Measurements from ENCODE around the gene HS6ST2.

The HS6ST2 gene

DNA sequence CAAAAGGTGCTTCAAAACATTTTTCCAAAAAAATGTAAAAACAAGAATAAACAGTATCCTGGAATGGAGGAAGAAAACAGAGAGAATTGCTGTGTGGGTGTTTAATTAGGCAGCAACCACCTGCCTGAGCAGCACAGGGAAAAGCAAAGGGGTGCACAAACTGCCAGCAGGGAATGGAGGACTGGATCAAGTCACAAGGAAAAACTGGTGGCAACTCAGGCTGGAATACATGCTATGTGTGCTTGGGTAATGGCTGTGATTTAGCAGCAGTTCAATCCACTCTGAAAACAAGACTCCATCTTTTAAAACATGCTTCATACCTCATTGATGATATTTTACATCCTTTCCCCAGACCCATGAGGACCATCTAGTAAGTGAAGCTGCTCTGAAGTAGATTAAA lies 179.5 kb downstream of the HS6ST2 start:
- DNase-seq: no peak

DNA sequence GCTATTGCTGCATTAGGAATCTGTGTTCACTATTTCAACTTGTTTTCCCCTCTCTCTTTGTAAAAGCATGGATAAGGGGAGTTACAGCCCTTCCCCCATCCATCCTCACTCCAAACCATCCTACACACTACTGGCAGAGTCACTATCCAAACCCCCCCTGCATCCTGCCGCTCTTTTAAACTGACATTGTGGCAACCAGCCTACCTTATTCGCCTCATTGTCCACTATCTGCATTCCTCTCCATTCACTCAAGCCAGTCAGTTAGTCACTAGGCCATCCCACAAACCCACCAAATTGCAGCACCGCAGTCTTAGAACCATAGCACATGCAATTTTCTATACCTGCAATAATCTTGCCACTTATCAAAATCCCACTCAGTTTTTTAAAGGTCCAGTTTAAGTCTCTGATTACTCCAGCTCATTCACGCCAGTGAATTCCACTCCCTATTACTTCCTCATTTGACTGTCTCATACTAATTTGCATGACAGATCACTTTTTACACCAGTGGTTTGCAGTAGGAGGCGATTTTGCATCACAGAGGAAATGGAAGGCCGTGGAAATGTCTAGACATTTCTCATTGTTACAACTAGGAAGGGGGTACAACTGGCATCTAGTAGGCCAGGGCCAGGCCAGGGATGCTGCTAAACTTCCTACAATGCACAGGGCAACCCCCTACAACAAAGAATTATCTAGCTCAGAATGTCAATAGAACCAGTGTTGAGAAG lies 181.8 kb downstream of the HS6ST2 start:
- no peak for DNase-seq

DNA sequence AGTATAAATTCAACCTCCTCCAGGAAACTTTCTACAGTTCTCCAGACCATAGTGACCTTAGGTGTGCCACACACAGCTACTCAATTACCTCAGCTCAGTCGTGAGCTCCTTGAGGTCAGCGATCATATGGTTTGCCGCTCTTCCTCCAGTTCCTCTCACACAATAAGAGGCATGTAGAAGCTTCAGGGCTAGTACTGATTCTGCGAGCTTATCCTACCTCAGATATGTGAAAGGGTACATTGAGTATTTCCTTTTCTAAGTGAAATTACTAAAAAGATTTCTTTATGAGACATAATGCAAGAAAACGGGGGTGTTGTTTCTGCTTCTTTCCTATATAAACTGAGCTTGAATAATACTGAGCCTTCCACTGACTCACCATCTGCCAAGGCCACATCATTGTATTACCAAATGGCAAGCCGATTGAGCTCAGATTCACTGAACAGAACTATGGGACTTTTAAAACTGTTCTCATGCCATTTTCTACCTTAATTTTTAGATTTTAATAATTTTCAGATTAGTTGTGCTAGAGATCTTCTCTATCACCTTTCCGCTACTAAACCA lies 183.1 kb downstream of the HS6ST2 start:
- DNase-seq: no peak

DNA sequence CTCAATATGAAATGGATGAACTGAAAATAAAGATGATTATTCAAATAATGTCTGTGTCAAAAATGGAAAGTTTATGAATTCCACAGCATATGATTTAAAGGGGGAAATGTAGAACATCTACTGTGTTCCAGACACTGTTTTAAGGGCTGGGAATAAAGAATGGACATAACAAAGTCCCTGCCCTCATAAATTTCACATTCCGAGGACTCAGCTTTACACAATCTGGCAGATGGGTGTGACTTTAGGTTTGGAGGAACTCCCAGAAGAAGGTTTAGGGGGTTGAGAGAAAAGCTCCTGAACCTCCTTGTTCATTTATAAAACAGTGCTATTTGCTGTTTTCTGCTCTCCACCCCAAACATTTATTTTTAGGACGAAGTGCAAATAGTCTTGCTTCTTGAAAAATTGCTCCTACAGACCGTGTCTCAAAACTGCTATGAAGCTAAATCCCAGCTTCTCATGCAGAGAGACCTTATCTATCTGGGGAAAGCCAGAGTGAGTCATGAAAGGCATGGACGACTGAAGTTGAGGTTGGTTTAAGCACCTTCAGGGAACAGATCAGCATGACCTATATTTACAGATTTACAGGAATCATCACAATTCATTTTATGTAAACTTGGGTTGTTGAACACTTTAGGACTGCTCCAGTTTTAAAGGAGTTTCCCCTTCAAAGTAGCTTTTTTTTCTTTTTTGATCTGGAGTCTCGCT lies 184.3 kb downstream of the HS6ST2 start:
- DNase-seq: no peak

DNA sequence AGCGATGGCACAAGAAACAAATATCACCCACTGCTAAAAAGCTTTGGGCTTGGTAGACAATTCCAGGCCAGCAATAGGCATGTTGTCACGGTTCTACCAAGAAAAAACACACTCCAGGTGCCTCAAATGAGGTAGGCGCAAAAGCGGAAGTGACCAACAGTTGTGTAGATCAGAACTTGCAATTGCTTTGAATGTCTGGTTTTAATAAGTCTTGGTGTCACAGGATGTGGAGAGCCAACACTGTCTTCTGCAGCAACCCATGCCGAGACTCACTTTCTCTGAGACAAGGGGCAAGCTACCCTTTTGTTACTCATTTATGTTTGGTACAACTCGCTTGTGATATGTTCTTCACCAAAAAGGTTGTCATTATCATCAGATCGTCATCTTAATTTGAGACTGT lies 188.8 kb downstream of the HS6ST2 start:
- DNase-seq: no peak

DNA sequence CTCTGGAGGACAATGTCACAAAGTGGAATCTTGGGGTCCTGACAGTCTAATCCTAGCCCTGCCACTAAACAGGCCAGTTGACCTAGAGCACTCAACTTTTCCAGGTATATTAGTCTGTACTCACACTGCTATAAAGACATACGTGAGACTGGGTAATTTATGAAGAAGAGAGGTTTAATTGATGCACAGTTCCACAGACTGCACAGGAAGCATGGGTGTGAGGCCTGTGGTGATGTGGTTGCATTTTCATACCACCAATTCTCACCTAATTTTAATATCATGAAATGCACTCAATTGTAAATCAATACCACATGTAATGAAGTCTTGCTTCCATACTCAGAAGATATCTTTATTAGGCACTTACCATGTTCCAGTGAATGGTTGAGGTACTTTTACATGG lies 192.0 kb downstream of the HS6ST2 start:
- no peak for DNase-seq

DNA sequence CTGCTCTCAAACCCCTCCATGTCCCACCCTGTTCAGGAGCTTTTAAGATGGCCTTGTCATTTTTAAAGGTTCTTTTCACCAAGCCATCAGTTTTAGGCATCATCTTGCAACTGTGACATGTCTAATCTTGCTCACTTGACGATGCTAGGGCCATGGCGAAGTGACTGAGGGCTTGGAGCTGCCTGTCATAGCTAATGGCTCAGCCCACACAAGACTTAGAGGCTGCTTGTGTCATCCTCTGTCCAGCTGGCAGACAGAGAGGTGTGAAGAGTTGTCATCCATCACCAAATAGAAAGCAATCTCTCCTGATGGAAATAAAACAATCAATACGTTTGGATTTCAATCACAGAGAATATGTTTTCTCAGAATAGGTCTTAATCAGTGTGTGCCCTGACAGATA lies 194.9 kb downstream of the HS6ST2 start:
- no peak for DNase-seq

DNA sequence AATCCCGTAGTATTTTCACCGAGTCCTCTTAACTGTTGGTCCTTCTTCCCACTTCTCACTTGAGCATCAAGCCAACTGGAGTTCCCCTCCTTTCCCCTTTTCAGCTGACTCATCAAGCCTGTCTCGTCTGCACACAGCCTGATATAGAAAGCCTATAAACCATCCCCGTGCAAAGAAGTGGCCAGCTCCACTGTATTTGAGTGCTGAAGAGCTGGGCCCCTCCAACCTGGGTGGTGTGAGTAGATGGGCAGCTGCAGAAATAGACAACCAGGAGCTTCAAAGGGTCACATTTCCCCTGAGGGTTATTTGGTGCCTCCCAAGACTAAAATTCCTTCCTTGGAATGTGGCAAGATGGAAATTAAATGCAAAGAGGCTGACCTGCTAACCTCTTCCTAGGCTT lies 199.7 kb downstream of the HS6ST2 start:
- no peak for DNase-seq

DNA sequence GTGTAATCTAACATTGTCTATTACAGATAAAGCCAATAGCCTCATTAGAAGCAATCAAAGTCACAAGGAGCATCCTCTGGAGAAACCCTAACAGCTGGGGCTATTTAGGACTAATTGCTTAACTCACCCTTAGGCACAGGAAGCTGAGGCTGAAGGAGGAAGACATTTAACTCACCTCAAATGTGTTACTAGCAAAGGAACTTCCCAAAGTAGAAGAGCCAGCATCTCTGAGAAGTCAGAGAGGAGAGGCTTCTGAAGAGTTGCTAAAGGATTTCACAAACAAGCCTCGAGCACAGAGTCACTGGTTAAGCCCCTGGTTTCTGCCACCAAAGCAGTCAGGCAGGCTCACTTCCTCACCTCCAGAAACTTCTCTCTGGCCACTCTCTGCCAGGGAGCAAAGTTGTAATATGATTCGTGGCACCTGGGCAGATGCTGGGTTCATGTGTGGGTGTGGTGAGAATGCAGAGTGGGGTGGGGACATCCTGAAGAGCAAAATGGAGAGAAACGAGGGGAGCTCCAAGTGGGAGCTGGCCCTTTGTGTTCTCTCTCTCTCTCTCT lies 201.3 kb downstream of the HS6ST2 start:
- DNase-seq: no peak

DNA sequence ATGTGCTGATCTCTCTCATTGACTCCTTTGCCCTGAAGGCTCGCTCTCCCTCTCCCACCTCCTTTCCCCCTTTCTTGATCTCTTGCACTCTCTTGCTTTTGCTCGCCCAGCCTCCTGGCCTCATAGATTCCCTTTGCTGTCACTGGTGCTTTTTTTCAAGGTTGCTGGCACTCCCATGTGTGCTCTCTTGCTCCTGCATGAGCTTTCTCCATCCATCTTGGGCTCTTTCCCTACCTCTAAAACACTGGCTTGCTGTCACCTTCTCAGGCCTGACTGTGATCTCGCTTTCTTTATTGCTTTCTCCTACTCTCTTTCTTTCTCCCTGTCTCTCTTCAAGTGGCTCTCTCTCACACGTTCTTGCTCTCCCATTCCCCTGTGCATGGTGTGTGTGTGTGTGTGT lies 202.0 kb downstream of the HS6ST2 start:
- no peak for DNase-seq

DNA sequence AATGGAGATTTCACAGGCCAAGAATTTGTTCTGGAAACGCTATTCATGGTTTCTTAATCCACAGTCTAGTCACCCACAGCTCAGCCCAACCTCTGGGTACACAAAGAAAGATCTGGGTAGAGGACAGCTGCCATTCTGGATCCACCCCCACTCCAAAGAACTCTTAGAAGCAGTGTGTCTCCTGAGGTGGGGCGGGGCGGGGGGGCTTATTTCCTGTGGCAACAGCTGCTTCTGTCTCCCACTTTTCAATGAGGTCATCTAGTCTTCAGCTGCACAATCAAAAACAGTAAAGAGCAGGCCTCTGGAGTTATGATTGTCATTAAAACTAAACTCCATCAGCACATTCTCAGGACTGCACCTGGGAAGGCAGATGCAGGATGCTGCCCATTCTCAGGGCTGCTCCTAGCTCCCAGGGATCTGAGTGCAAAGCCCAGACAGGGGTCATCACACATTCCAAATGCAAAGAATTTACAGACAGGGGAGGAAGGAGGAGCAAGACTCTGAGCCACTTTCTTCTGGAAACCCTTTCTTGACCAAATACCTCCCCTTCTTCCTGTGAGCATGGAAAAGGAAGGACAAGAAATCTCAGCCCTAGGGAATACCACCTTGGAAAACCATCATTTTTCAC lies 207.3 kb downstream of the HS6ST2 start:
- DNase-seq: no peak

DNA sequence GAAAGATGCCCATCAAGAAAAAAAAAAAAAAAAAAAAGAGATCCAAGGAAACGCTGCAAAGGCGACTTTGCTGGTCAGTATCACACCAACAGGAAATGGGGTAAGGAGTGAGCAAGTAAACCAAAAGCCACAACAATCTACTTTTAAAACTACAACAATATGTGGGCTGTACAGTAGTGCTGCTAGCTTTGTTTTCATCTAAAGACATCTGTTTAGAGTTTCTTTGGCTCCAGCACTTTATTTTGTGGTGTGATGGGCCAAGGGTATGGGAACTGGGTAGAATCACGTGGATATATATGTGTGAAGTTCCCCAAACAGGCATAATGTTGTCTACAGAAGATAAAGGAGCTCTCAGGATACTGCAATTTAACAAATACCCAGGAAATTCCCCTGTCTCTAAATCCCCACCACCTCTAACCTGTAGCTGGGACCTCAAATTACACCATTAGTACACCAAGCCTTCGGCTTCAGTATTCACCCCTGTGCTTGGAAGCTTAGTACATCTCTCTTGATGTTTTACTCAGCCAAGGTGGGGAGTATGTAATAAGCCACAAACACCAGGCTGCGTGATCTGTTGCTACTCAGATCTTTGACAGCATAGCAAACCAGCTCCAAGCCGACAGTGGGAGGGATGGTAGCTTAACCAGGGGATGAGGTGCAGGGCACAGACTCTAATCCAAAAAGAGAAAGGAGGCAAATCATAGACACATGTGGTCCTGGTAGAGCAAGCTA lies 207.9 kb downstream of the HS6ST2 start:
- DNase-seq: no peak

DNA sequence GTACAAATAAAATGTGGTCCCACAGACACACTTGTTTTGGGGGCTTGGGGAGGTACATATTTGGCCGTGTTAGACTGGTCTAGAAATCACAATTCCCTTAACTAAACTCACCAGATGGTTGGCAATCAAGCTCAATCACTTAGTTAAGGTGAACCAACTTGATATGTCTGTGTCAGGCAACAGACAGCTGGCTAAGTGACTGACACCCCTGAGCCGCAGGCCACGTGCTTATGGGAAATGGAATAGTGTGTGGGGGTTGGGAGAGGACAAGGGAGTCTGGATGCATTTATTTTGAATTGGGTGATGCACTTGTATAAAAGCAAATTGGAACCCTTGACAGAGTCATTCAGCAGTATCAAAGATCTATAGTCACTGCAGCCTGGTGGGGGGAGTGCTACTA lies 209.0 kb downstream of the HS6ST2 start:
- no peak for DNase-seq

DNA sequence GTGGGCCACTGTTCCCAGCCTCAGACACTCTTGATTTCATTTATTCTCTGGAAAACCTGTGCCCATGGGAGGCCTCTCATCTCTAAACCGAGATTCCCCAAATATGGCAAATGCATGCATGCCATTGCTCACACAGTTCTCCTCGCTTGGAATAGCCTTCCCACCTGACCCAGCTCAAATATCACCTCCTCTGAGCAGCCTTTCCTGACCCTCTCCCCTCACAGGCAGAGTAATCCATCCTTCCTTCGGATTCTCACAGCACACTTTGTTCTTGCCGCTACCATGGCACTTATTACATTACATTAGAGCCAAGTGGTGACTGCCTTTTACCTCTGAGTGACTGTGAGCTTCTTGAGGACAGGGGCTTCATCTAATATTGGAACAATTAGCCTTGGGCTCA lies 209.5 kb downstream of the HS6ST2 start:
- DNase-seq: no peak

DNA sequence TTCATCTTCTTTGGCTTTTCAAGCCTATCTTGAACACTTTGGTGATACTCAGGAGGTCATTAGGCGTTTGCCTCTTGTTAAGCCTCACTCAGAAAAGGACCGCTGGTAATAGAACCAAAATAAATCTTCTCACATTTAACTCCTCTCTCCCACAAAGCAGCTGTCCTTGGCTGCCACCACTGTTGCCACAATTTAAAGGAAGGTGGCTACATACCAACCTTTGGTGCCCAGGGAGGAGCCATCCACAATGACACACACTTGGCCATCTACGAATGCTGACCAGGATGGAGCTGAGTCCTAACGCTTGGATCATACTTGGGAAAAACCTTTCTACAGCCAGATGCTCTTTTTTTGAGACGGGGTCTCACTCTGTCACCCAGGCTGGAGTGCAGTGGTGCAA lies 210.2 kb downstream of the HS6ST2 start:
- DNase-seq: no peak

DNA sequence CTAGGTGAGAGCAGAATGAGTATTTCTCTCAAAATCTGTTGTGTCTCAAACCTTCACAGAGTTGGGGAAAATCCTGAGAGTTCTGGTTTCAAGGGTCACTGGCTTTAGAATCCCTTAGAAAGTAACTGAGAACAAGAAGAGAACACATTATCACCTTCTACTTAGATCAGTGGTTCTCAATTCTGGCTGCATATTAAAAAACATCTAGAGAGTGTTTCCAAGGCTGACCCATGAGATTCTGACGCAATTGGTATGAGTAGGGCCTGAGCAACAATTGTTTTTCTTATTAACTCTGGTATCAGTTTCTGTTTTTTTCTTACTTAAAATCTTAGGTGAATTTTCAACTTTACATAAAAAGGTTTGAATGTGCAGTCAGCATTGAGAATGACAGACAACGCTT lies 212.8 kb downstream of the HS6ST2 start:
- DNase-seq: no peak

DNA sequence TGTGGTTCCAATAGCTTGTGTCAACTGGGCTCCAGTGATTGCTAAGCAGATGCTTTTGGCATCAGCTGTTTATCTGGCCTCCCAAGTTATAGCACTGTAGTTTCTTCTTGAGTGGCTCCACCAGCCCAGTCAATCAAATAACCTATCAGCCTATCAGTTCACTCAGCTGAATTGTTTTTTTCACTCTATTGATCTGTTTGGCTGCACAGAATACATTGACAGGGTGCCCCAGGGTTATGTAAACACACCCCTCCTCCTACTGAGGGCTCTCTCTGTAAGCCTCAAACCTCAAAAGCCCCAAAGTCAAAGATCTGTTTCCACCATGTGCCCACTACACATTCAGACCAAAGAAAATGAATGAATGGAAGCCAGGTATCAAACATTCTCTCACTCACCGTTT lies 214.0 kb downstream of the HS6ST2 start:
- no peak for DNase-seq

DNA sequence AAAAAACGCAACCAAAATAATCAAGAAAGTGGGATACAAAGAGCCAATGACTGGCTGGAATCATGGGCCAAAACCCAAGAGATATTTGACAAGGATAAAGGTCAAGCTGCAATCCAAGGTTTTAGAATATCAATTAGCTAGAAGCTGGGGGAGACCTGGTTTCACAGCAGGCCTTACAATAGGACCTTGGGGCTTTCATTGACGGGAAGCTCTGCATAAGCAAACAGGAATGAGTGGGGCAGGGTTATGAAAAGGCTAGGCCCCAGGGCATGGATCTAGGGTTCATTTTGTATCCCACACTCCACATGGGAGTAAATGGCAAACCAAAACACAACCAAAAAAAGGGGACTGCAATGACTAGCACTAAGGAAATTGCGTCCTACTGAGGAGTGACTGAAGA lies 215.3 kb downstream of the HS6ST2 start:
- no peak for DNase-seq

DNA sequence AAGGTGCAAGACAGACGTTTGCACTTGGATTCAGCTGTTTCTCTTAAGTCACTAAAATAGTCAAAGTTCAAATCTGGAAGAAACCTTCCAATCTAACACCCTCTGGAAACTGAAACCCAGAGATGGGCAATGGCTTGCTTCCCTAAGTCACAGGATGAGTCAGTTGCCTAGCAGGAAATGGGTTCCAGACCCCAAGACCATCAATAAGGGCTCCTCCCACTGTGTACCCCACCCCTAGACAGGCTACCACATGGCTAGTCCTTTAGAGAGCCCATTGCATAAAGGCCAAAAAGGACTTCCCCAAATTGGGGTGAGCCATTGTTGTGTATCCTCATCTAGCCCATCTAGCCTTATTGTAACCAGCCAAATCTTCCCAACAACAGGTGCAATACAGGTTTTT lies 216.2 kb downstream of the HS6ST2 start:
- no peak for DNase-seq

DNA sequence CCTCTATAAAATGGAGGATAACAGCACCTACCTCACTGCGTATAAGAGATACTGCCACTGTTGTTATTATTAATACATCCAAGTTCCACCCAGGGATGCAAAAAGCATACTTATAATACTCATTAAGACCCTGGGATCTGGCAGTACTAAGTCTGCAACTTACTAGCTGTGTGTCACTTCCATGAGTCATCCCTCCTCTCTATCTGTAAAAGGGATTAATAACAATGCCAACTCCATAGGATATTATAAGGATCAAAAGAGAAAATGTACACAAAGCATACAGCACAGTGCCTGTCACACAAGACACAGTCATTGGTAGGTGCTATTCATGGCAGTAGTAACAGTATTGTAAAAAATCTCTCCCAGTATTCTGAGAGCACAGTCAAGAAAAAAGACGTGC lies 216.7 kb downstream of the HS6ST2 start:
- no peak for DNase-seq

DNA sequence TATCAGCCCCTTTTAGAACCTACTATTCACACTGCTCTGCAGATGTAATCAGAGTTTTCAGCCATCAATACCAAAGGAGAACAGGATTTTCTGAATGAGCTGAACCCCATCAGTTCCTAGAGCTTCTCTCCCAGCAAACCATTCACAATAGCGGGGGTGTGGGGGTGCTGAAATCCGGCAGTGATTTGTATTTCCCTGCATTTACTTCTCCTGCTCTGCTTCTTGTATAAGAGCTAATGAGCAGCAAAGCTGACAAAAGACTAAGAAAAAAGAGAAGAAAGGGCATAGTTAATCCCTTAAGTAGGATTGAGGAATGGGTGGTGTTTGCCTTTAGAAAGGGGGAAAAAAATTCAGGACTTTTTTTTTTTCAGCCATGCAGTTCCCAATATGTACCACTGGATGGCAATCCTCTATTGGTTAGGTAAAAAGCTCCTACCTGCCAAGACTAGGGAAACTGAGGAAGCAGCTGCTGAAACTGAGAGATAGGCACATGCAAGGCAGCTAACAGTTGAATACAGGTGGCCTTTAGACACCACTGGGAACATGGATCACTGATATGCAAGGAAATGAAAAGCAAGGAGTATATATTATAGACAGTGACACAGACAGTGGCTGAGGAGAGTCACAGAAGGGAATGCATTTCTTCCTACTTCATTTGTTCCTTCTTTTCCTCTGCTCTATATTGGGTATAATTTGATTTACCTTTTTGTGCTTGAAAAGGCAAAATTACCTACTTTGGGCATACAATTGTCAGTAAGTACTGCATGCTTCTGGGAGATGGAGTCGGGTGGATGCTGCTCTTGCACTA lies 217.9 kb downstream of the HS6ST2 start:
- DNase-seq: no peak

DNA sequence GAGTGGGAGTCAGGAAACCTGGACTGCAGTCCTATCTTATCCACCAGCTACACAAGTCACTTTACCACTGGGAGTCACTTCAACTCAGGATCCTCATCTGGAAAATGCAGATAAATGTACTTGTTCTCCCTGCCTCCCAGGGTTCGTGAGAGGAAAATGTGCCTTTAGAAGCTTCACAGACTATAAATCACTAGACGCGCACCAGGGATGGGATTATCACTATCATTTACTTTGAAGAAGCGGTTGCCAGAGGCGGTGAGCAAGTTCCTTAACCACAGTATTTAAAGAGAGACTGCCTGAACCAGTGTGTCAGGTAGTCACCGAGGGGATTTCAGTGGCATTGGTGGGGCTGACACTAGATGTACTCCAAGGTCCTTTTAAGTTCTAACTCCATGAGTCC lies 219.5 kb downstream of the HS6ST2 start:
- no peak for DNase-seq

All from NCI-H1048 (cell line).